Renal cortical epithelial cell (primary cell): ENCODE measurements around the gene FN1. TPM values are rescaled to one million over a fixed set of nuclear protein-coding genes. Genes with fewer than 3 reads are reported as not detected.
"Not testable (repeated sequence)": the region's sequence is repeated elsewhere in the genome, so short reads cannot be mapped to it uniquely, and the experiment has no call there.

Experiments used
- DNase-seq: peaks from one replicate; pipeline ENCODE4 v3.0.0-alpha.2; 2011; ENCODE audit warnings: low read depth
- total RNA-seq: library from RNA; depleted of rRNA; stranded (reverse); fragments of >200 nt; gene quantifications from 2 replicates; pipeline ENCODE4 v1.2.3, GENCODE V29; 2014

The FN1 gene
- total RNA-seq, 1 donor from 2014 or later = 9,084 TPM

- DNase-seq = peak; percentile 2
Observed at GRCh38 chr2:215366440-215367032, 69.3 kb downstream of the FN1 start.

DNA sequence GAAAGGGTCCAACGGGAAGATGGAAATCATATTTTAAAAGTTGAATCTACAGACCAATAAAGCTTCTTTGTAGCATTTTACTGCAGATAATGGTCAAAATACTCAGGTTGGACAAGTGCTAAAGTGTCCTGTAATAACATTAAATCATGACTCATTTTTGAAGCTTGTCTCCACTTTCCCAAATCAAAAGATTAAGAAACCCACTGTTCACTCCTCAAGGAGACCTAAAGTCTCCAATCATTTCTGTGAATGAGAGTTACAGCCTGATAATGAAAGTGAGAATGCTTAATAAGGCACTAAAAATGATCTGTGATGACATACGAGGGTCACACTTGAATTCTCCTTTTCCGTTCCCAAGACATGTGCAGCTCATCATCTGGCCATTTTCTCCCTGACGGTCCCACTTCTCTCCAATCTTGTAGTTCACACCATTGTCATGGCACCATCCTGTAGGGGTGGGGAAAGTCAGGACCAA lies 70.6 kb downstream of the FN1 start:
- no peak for DNase-seq

- no peak for DNase-seq
Observed at GRCh38 chr2:215364157-215365155, 71.4 kb downstream of the FN1 start.

DNA sequence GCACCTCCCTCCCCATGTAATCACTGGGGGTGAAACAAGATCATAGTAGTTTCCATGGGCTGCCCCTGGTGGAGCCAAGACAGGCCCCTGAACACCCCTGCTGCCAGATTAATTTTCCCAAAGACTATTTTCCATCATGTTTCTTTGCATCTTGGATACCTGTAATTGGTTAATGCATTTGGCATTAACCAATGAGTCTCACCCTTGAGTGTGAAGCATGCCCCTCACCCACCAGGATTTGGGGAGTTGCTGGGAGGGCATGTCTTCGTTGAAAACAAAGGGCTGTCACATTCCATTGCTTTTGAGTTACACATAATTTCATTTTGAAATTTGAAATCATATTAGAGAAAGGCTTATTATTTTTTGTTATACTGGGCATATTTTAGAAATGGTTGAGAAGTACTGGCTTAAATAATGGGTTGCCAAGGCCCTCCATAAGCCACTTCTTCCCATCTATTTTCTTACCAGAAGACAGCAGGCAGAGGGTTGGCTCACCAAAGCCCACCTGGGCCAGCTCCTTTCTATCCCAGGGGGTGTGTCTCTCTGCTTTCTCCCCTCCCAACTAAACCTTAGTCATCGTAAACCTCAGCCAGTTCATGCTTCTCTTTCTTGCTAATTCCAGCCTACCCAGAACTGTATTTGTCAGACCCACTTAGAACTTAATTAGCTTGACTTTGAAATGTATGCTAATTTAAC lies 72.3 kb downstream of the FN1 start:
- DNase-seq = no peak

DNA sequence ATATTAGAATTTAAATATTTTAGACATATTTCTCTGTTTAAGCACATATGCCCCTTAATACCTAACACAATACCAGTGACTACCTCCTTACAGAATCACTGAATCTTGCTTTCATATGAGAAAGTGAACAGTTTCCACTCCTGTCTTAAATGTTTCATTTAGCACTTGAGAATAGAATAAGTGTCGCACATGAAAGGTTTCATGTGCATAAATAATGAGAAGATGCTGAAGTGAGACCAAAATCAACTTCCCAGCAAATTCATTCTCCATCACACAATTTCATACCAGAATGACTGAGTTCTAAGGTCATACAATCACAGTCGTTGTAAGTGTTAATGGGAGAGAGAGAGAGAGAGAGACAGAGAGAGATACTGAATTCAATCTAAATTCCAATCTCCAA lies 72.8 kb downstream of the FN1 start:
- DNase-seq = no peak

DNA sequence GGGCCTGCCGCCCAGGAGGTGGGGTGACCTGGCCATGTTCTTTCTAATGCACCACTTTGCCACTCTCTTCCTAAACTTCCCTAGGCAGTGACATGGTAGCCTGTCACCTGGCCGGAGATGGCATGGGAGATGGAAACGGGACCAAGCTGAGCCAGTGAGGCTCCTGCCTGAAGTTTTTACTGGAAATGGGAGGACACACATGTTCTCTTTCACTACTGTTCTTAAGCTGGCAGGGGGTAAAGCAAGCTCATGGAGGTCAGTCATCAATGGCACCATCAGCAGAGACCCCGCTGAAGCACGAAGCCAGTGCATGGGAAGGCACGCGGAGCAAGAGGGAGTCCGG lies 73.3 kb downstream of the FN1 start:
- DNase-seq = no peak

DNA sequence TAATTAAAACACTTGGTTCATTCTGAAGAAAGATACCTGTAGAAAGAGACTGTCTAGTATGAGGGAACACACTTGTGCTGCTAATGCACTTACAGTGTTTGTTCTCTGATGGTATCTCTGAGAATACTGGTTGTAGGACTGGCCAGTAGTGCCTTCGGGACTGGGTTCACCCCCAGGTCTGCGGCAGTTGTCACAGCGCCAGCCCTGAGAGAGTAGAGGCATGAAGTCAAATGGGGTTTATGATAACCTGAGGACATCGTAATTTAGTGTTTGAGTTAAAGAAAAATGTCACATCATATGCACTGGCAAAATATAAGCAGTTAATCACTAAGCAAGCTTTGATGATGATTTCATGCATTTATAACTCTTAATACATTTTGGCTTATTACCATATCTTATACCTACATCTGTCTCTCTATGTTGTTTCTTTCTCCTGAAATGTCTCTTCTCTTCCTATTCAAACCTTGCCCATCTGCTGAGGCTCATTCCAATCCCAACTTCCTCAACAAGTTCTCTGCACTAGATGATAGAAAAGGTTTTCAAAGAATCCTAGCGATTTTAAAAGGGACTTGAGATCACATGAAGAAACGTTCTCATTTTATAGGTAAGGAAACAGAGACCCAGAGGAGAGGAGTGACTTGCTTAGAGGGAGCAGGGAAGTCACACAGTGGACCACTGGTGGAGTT lies 73.8 kb downstream of the FN1 start:
- DNase-seq = no peak

DNA sequence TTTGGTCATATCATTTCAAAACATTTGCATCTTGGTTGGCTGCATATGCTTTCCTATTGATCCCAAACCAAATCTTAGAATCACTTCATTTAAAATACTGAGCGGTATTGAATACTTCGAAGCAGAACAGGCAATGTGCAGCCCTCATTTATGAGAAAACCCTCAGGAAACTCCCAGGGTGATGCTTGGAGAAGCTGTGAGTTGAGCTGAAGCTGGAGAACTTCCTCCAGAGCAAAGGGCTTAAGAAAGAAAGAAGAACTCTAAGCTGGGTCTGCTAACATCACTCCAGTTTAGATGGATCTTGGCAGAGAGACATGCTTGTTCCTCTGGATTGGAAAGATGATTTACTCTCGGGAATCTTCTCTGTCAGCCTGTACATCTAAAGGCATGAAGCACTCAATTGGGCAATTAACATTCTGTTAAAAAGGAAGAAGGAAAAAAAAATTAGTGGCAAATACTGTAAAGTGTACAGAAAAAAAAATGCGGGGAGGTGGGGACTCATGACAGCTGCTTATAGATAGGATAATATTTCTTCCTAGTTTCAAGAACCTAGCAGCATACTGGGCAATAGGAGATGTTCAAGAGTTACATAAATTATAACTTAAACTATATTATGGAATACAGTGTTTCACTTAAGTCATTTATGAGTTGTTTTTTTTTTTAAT lies 74.5 kb downstream of the FN1 start:
- no peak for DNase-seq

- DNase-seq = no peak
Observed at GRCh38 chr2:215360596-215360995, 75.3 kb downstream of the FN1 start.

DNA sequence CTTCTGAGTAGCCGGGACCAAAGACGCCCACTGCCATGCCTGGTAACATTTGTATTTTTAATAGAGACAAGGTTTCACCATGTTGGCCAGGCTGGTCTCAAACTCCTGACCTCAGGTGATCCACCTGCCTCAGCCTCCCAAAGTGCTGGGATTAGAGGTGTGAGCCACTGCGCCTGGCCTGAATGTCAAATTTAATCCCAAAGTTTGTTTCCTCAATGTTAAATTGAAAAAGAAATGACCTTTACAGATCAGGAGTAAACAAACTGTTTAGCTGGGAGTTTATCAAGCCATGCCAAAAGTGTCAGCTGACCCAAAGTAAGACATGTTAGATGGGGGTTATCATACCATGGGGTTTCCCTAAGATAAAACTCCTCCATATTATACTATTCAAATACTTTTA lies 75.8 kb downstream of the FN1 start:
- not testable (repeated sequence) for DNase-seq

- no peak for DNase-seq
Observed at GRCh38 chr2:215359576-215359922, 76.3 kb downstream of the FN1 start.

DNA sequence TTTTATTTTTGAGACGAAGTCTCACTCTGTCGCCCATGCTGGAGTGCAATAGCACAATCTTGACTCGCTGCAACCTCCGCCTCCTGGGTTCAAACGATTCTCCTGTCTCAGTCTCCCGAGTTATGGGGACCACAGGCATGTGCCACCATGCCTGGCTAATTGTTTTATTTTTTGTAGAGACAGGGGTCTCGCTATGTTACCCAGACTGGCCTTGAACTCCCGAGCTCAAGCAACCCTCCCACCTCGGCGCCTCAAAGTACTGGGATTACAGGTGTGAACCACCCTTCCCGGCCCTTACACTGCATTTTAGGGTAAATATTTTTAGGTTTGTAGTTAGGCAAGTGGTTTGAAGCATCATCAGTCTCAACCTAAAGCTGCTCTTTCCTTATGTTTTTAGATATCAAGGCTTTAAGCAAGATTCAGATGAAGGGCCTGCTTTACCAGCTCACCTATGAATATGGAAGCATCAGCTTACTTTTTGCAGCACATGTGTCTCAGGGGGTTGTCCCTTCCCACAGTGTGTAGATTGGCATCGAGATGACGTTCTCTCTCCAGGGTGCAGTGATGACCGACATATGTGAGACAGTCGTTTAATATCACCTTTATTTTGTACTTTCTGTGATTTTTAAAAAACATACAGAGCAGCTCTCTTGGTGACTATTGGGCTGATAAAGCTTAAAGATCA lies 76.8 kb downstream of the FN1 start:
- DNase-seq = peak; percentile 40

DNA sequence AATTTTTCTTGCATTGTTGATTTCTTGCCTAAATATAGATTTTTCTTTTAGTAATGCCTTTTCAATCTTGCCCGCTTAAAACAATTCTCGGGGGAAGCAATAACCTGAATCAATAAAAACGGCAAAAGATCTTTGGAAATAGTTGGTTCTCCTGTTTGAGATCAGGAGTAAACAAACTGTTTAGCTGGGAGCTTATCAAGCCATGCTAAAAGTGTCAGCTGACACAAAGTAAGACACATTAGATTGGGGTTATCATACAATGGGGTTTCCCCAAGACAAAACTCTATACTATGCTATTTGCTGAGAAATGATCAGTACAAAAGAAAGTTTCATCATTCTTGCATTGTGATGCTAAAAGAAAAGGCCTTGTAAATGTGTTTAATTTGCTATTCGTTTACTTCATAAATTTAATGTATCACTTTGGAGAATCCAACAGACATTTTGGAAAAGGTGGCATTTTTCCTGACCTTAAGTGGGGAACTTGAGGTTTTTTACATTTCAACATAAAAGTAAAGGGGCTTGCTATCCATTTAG lies 77.5 kb downstream of the FN1 start:
- no peak for DNase-seq

DNA sequence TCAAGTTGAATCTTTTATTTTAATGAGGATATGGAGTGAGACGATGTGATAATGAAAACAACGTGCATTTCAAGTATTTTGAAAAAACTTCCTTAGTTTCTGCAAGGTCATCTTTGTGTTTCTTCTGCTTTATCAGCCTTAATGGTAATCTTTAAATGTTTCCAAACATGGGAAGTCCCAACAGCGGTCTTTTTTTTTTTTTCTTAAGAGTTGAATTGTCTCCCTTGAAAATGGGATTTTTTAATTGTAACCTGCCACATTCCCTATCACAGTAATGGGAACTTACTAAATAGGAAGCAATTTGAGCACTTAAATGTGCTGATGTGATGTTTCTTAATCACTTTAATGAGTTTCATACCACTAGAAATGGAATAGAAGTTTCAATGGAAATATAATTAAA lies 78.2 kb downstream of the FN1 start:
- DNase-seq = peak; percentile 37

- DNase-seq = peak; percentile 40
Observed at GRCh38 chr2:215356948-215357461, 78.9 kb downstream of the FN1 start.

DNA sequence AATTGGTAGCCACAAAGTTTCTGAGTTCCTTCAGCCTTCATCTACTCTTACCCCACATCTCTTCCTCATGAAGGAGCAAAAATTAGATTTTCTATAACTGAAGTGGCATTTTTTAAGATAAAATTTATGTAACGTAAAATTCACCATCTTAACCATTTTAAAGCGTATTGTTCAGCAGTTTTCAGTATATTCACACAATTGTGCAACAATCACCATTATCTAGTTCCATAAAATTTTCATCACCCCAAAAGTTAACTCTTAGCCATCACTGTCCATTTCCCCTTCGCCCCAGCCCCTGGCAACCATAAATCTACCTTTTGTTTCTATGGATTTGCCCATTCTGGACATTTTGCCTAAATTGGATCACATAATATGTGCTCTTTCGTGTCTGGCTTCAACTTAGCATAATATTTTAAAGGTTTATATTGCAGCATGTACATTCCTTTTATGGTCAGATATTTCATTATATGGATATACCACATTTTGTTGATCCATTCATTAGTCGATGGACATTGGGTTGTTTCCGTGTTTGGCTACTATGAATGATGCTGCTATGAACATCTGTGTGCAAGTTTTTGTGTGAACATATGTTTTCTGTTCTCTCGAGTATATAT lies 79.4 kb downstream of the FN1 start:
- DNase-seq = no peak

DNA sequence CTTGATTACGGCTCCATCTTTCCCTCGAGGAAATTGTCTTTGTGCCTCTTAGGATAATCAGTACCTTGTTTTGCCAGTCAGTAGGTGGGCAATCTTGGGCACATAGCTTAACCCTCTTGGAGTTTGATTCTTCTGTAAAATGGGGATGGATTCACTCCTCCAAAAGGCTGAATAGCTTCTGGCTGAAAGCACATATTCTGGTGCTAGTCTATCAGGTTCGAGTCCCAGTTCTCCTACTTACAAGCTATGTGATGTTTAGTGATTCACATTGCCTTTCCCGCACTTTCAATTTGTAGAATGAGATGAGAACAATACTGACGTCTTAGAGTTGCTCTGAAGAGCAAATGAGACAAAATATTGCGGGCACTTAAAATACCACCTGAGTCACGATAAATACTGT lies 80.1 kb downstream of the FN1 start:
- no peak for DNase-seq

DNA sequence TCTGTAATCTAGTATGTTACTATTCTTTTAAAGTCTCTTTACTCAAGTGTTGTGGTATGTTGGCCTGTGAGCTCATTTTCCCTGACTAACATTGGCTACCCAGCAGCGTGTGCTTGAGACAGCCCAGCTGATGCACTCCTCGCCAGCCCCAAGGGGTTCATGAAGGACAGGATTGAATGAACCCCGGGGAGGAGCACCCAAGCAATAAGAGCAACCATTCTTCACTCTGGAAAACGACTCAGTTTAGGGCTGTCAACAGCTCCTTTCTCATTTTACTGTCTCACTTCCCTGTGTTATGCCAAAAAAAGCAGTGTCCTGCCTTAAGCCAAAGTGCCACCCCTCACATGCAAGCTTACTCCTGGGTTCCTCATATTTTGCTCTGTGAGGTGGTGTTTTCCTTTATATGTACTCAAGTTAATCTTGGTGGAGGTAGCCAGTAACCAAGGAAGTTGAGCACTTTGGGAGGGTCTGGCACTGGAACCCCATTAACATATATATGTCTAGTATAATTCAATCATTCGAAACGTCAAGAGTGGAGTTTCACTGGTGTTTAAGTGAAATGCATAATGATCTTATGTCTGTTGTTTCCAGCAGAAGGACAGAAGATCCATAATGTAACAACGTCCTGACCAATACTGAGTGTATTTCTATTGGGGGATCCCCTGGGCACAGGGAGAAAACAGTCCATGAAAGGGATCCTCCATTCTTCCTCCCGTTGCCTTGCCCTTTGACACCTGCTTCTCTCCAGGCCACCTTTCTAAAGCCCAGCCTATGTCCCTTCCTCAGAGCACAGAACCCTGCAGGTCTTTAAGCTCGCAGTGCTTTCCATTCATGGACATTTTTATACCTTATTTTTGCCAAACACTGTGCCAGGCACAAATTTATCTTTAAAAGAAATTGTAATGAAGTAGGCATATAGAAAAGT lies 80.8 kb downstream of the FN1 start:
- DNase-seq = no peak

DNA sequence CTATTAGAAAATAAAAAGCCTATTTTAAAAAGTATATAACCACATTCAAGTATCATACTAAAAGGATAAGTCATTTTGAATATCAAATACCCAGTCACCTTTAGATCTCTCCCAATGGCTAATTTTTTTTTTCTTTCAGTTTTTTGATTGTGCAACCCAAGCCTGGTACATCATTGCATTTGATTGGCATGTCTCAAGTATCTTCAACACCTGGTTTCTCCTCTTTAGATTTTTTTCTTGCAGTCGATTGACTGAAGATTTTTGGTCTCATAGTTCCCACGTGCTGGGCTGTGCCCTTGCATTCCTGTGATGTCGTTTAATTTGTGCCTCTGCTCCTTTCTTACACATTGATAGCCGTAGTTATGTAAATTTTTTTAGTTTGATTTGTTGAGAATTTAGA lies 83.3 kb downstream of the FN1 start:
- no peak for DNase-seq
